NB4 (cell line): Measurements from ENCODE around the gene KCNN2.

Source experiments
- DNase-seq: peaks from one replicate; pipeline ENCODE4 v3.0.0; 2010; ENCODE audit warnings: low read depth
- H3K4me3 ChIP-seq: one replicate; pipeline ENCODE4 v1.5.1; 2011; ENCODE audit warnings: mild to moderate bottlenecking, low read depth, low read length, moderate library complexity
- CTCF ChIP-seq: IDR thresholded peaks from one replicate; pipeline ENCODE4 v1.5.1; 2012; ENCODE audit warnings: low read depth, low read length
- MYC ChIP-seq: IDR thresholded peaks from 2 replicates; pipeline ENCODE4 v1.6.1; 2011; ENCODE audit warnings: low read depth, low read length
- POLR2A ChIP-seq: IDR thresholded peaks from 2 replicates; pipeline ENCODE4 v1.6.1; 2011; ENCODE audit warnings: mild to moderate bottlenecking; ENCODE audit not compliant: insufficient read length; ENCODE audit errors: extremely low read depth
- TF ChIP-seq, protein P1 (sequence below): IDR thresholded peaks from 2 replicates; pipeline ENCODE4 v1.6.1; 2011; ENCODE audit warnings: low read depth, low read length

The KCNN2 gene

DNA sequence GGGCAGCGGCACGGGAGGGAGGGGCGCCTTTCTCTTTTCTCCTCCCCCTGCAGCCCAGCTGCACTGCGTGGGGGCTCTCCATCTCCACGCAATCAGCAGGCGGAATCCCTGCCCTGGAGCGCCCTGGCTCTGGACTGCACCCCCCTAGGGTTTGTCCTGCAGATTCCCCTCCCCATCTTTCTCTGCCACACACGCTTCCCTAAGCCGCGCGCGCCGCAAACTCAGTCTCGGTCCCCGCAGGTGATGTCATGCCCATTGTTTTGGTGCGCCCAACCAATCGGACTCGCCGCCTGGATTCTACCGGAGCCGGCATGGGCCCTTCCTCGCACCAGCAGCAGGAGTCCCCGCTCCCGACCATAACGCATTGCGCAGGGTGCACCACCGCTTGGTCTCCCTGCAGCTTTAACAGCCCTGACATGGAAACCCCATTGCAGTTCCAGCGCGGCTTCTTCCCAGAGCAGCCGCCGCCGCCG, at the start of gene KCNN2:
Gene KCNN2 (plus strand): TSS at position 347 of the 473 bp plus-strand sequence. CDS start 70 bp downstream, at position 417.
- TF ChIP-seq CTCF: no peak
- no peak for TF ChIP-seq POLR2A
- TF ChIP-seq, protein P1, sequence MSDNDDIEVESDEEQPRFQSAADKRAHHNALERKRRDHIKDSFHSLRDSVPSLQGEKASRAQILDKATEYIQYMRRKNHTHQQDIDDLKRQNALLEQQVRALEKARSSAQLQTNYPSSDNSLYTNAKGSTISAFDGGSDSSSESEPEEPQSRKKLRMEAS: no peak
- TF ChIP-seq MYC: no peak
- DNase-seq: no peak
- no peak within 1 kb of the TSS for H3K4me3 ChIP-seq

DNA sequence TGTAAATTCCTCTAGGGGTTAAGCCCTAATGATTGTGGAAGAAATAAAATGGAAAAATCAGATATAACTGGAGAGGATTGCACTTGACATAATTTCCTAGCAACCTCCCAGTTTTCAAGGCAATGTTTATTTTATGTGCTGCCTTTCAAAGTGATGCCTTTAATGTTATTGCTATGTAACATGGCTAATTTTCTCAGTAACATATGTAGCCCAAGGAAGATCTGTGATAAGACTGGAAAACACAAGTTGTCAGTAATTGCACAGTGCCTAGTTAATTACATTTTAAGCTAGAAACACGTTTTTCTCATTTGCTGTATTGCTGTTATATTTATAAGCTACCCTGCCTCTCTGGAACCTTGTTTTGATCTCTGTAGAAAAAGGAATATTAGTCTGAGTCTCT, 49.2 kb upstream of the KCNN2 start:
- no peak overlapping the region for H3K4me3 ChIP-seq
- DNase-seq: no peak
- TF ChIP-seq MYC: no peak

DNA sequence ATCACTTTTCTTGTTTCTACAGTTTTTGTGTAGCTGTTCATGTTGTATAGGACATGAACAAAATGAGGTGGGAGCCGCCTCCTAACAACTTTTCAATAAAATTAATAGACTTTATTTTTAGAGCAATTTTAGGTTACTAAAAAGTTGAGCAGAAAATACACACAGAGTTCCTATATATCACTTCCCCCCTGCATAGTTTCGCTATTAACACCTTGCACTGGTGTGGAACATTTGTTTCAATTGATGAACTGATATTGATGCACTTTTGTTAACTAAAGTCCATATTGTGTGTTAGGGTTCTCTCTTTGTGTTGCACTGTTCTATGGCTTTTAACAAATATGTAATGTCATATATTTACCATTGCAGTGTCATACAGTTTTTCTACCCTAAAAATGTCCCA, 47.8 kb upstream of the KCNN2 start:
- H3K4me3 ChIP-seq: no peak overlapping the region
- no peak for DNase-seq
- no peak for TF ChIP-seq CTCF
- TF ChIP-seq MYC: no peak
- TF ChIP-seq, protein P1: no peak
- TF ChIP-seq POLR2A: no peak

DNA sequence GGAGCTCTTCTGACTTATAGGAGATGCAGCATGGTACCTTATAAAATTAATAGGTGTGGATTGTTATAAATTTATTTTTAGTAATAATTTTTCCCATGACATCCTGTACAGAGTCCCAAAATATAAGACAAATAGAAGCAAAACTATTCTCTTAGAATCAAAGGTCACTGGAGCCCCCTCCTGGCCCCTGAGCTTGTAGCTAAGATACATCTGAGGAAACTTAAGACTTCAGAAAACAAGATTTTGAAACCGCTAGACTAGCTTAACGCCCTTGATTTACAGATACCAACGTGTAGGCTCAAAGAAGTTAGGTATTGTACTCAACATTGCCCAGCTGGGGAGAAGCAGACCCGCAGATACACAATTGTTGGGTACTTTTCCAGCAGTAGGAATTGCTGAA, 45.7 kb upstream of the KCNN2 start:
- no peak overlapping the region for H3K4me3 ChIP-seq
- TF ChIP-seq MYC (no peak), POLR2A (no peak), CTCF (no peak)
- TF ChIP-seq, protein P1: no peak
- no peak for DNase-seq

DNA sequence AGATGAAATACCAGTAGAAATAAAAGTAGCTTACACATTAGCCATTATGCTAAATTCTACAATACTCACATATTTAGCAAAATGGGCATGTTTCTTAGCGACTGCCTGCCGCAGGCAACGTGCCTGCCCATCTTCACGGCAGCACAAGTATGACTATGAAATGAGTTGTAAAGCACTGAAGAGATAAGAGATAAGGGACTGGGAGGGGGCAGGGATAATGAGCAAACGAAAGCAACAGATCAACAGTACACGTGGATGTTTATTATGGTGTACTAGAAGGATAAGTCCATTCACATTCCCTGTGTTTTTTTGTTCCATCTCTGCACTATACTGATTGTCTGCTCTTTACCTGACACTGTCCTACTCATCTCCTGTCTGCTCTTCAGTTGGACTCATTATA, 44.1 kb upstream of the KCNN2 start:
- TF ChIP-seq MYC: no peak
- no peak for TF ChIP-seq POLR2A
- TF ChIP-seq, protein P1: no peak
- DNase-seq: no peak
- H3K4me3 ChIP-seq: no peak overlapping the region

- no peak for DNase-seq
- no peak overlapping the region for H3K4me3 ChIP-seq
- TF ChIP-seq, protein P1: no peak
These were observed 42.6 kb upstream of the KCNN2 start for GRCh38 chr5:114319236-114319635.

- TF ChIP-seq CTCF: no peak
- TF ChIP-seq, protein P1: no peak
- no peak for TF ChIP-seq MYC
- no peak for TF ChIP-seq POLR2A
- no peak for DNase-seq
- no peak overlapping the region for H3K4me3 ChIP-seq
These were observed 42.0 kb upstream of the KCNN2 start for GRCh38 chr5:114319821-114320220.
